Activated CD4-positive, alpha-beta T cell treated with anti-CD3 and anti-CD28 coated beads, Interleukin-2, amount 10 ng/mL, durations not matched to agents 24 days and 14 days (primary cell): Measurements from ENCODE around the gene DSTN. TPM values are rescaled to one million over a fixed set of nuclear protein-coding genes. Genes with fewer than 3 reads are reported as not detected.
A peak's percentile ranks its signal among the peaks of the same experiment; 100 is the strongest.

Experiments
- DNase-seq: peaks from one replicate; pipeline ENCODE4 v3.0.0; 2022
- H3K27ac Mint-ChIP-seq: one replicate; pipeline ENCODE4 v1.8.0; 2022; ENCODE audit warnings: mild to moderate bottlenecking, mixed read lengths
- H3K27me3 Mint-ChIP-seq: one replicate; pipeline ENCODE4 v1.8.0; 2022; ENCODE audit warnings: mixed read lengths
- H3K36me3 Mint-ChIP-seq: one replicate; pipeline ENCODE4 v1.8.0; 2022; ENCODE audit warnings: low read depth, mild to moderate bottlenecking, mixed read lengths
- H3K4me1 Mint-ChIP-seq: one replicate; pipeline ENCODE4 v1.8.0; 2021; ENCODE audit warnings: mixed read lengths
- H3K4me3 Mint-ChIP-seq: one replicate; pipeline ENCODE4 v1.8.0; 2022; ENCODE audit warnings: mild to moderate bottlenecking, moderate library complexity, mixed read lengths
- H3K9me3 Mint-ChIP-seq: one replicate; pipeline ENCODE4 v1.8.0; 2021; ENCODE audit warnings: mixed read lengths
- intact Hi-C: fragments of 100-400 bp; cut with micrococcal nuclease; formaldehyde crosslinking; loops from one replicate; pipeline ENCODE4 v1.15.1; 2023
- total RNA-seq: library from RNA; stranded (reverse); gene quantifications from 2 replicates; pipeline ENCODE4 v1.2.3, GENCODE V29; 2022

DSTN gene
- total RNA-seq, 1 donor from 2014 or later = 58.6 TPM

GRCh38 chr20:17613328-17614175, 43.7 kb downstream of the DSTN start:
- Mint-ChIP-seq H3K27me3 (no peaks in the 10 kb centered on the region), H3K27ac (peak overlapping the region; percentile 3), H3K4me3 (no peak overlapping the region), H3K9me3 (no peaks in the 10 kb centered on the region), H3K4me1 (peaks cover 24% of the 10 kb centered on the region), H3K36me3 (peaks cover 8% of the 10 kb centered on the region)
- no peak for DNase-seq
- intact Hi-C loops = loop anchor here (5.0 kb wide), 1 partner anchor 41 kb away; the partner anchor contains the start of gene DSTN

GRCh38 chr20:17614176-17614811, 44.4 kb downstream of the DSTN start:
- Mint-ChIP-seq H3K4me1 (peaks cover 21% of the 10 kb centered on the region), H3K36me3 (peaks cover 9% of the 10 kb centered on the region), H3K27ac (no peak overlapping the region), H3K9me3 (no peaks in the 10 kb centered on the region), H3K27me3 (no peaks in the 10 kb centered on the region), H3K4me3 (no peak overlapping the region)
- DNase-seq = no peak
- intact Hi-C loops = loop anchor here (5.0 kb wide), 1 partner anchor 42 kb away; the partner anchor contains the start of gene DSTN

GRCh38 chr20:17614812-17615644, 45.2 kb downstream of the DSTN start:
- intact Hi-C loops = loop anchor here (5.0 kb wide), 1 partner anchor 43 kb away; the partner anchor contains the start of gene DSTN
- H3K9me3 Mint-ChIP-seq = no peaks in the 10 kb centered on the region
- no peak for DNase-seq
- H3K4me3 Mint-ChIP-seq = no peak overlapping the region
- peaks cover 14% of the 10 kb centered on the region for H3K36me3 Mint-ChIP-seq
- no peak overlapping the region for H3K27ac Mint-ChIP-seq
- H3K4me1 Mint-ChIP-seq = peaks cover 13% of the 10 kb centered on the region
- H3K27me3 Mint-ChIP-seq = no peaks in the 10 kb centered on the region

GRCh38 chr20:17615645-17616479, 46.0 kb downstream of the DSTN start:
- no peak for DNase-seq
- Mint-ChIP-seq H3K9me3 (no peaks in the 10 kb centered on the region), H3K36me3 (peaks cover 13% of the 10 kb centered on the region), H3K27ac (no peak overlapping the region), H3K27me3 (no peaks in the 10 kb centered on the region), H3K4me3 (no peak overlapping the region), H3K4me1 (peaks cover 7% of the 10 kb centered on the region)
- intact Hi-C loops = no loop called here

- no peak for DNase-seq
- Mint-ChIP-seq H3K4me3 (no peak overlapping the region), H3K36me3 (peaks cover 13% of the 10 kb centered on the region), H3K27ac (no peak overlapping the region), H3K9me3 (no peaks in the 10 kb centered on the region), H3K27me3 (no peaks in the 10 kb centered on the region), H3K4me1 (peaks cover 7% of the 10 kb centered on the region)
- intact Hi-C loops = loop anchor here (1.0 kb wide), 2 partner anchors 79 to 111 kb away; no protein-coding TSS in a partner anchor
Observed at GRCh38 chr20:17616480-17617211, 46.8 kb downstream of the DSTN start.

GRCh38 chr20:17617212-17617867, 47.5 kb downstream of the DSTN start:
- H3K4me3 Mint-ChIP-seq = no peak overlapping the region
- H3K27ac Mint-ChIP-seq = no peak overlapping the region
- H3K4me1 Mint-ChIP-seq = peaks cover 3% of the 10 kb centered on the region
- H3K36me3 Mint-ChIP-seq = peaks cover 14% of the 10 kb centered on the region
- no peaks in the 10 kb centered on the region for H3K9me3 Mint-ChIP-seq
- H3K27me3 Mint-ChIP-seq = no peaks in the 10 kb centered on the region
- DNase-seq = peak; percentile 82
- intact Hi-C loops = loop anchor here (1.0 kb wide), 2 partner anchors 80 to 112 kb away; no protein-coding TSS in a partner anchor

- Mint-ChIP-seq H3K36me3 (peaks cover 14% of the 10 kb centered on the region), H3K27ac (no peak overlapping the region), H3K27me3 (no peaks in the 10 kb centered on the region), H3K9me3 (no peaks in the 10 kb centered on the region), H3K4me1 (no peaks in the 10 kb centered on the region), H3K4me3 (no peak overlapping the region)
- DNase-seq = no peak
- intact Hi-C loops = loop anchor here (1.0 kb wide), 2 partner anchors 81 to 113 kb away; no protein-coding TSS in a partner anchor
Observed at GRCh38 chr20:17617868-17618672, 48.2 kb downstream of the DSTN start.

GRCh38 chr20:17618673-17619013, 48.8 kb downstream of the DSTN start:
- no peak for DNase-seq
- Mint-ChIP-seq H3K36me3 (peaks cover 14% of the 10 kb centered on the region), H3K4me3 (no peak overlapping the region), H3K9me3 (no peaks in the 10 kb centered on the region), H3K27me3 (no peaks in the 10 kb centered on the region), H3K27ac (no peak overlapping the region), H3K4me1 (no peaks in the 10 kb centered on the region)
- intact Hi-C loops = no loop called here

GRCh38 chr20:17619351-17620093, 49.6 kb downstream of the DSTN start:
- Mint-ChIP-seq H3K27me3 (no peaks in the 10 kb centered on the region), H3K36me3 (peaks cover 17% of the 10 kb centered on the region), H3K4me3 (no peak overlapping the region), H3K27ac (no peak overlapping the region), H3K9me3 (no peaks in the 10 kb centered on the region), H3K4me1 (no peaks in the 10 kb centered on the region)
- no peak for DNase-seq
- intact Hi-C loops = no loop called here

GRCh38 chr20:17620371-17621228, 50.7 kb downstream of the DSTN start:
- Mint-ChIP-seq H3K9me3 (no peaks in the 10 kb centered on the region), H3K27me3 (no peaks in the 10 kb centered on the region)
- intact Hi-C loops = no loop called here

More at GRCh38 chr20:17620371-17621228, 50.7 kb downstream of the DSTN start:
- no peak overlapping the region for H3K4me3 Mint-ChIP-seq
- H3K27ac Mint-ChIP-seq = no peak overlapping the region
- DNase-seq = no peak
- peaks cover 17% of the 10 kb centered on the region for H3K36me3 Mint-ChIP-seq
- H3K4me1 Mint-ChIP-seq = no peaks in the 10 kb centered on the region
